Activated CD4-positive, alpha-beta T cell treated with anti-CD3 and anti-CD28 coated beads for 1 hour (primary cell): ENCODE results near the gene RPS6KA1.
"Not testable (repeated sequence)": the region's sequence is repeated elsewhere in the genome, so short reads cannot be mapped to it uniquely, and the experiment has no call there.

Experiments used
- DNase-seq: peaks from one replicate; pipeline ENCODE4 v3.0.0-alpha.2; 2020

RPS6KA1 gene

DNA sequence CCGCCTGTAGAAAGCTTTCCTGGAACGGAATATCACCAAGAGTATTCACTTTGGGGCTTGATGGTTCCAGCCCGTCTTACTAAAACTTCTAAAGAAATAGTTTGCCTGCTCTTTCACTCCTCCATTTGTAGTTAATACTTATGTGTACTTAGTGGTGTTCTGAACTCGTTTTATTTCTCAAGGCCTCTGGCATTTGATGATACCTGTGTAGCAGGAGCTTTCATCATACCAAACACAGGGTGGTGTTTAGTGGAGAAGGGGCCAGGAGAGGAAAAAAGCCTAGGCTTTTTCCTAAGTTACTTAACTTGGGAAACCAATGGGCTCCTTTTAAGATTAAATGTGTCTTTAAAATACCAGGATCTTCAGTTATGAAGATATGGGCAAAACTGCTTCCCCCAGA, 74.3 kb downstream of the RPS6KA1 start:
- no peak for DNase-seq

DNA sequence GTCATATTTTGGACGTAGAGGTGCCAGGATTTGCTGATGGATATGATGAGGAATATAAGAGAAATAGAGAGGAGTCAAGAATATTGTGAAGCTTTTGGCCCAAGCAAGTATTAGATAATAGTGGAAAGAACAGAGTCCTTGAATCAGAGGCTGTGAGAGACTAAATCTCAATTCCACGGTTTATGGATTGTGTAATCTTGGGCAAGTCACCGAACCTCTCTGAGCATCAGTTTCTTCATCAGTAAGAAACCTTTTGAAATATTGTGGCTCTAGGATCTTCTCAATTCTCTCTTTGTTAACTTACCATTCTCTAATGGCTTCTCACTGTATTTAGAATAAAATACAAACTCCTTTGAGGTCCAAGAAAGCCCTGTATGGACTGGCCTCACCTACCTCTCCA, 77.6 kb downstream of the RPS6KA1 start:
- no peak for DNase-seq

DNA sequence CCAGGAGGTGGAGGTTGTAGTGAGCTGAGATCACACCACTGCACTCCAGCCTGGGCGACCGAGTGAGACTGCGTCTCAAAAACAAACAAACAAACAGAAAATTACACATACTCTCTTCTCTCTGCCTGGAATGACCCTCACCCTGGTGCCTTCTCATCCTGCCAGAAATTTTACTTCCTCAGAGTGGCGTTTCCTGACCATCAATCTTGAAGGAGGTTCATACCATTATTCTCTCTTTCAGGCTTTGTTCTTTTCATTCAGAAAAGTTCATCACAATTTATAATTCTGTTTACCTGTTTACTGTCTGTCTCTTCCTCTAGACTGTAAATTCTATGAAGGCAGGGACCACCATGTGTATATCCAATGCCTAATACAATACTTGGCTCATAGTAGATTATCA, 79.3 kb downstream of the RPS6KA1 start:
- DNase-seq = no peak

DNA sequence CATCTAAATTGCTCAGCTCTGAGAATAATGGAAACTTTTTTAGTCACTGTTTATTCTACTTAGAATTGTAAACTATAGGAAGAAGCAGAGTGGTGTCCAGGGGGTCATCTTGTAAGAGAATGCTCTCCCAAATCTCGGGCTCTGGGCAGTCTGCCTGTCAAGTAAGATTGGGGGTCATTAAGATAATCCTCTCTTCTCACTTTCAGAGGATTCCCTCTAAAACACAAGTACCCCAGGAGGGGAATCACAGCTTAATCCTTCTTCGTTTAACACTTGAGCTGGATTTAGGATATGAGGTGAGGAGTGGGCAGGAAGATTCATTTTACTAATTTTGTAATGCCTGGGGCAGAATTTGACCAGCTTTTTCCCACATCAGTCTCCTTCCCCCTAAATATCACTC, 81.2 kb downstream of the RPS6KA1 start:
- DNase-seq = no peak

DNA sequence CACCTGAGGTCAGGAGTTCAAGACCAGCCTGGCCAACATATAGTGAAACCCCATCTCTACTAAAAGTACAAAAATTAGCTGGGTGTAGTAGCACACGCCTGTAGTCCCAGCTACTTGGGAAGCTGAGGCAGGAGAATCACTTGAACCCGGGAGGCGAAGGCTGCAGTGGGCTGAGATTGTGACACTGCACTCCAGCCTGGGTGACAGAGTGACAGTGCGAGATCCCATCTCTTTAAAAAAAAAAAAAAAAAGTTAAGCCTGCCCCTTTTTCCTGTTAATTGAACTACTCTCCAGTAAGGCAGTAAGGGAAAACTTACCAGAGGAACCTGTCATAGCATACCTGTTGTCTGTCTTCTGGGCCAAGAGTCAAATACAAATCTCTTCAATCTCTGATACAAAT, 83.1 kb downstream of the RPS6KA1 start:
- not testable (repeated sequence) for DNase-seq

DNA sequence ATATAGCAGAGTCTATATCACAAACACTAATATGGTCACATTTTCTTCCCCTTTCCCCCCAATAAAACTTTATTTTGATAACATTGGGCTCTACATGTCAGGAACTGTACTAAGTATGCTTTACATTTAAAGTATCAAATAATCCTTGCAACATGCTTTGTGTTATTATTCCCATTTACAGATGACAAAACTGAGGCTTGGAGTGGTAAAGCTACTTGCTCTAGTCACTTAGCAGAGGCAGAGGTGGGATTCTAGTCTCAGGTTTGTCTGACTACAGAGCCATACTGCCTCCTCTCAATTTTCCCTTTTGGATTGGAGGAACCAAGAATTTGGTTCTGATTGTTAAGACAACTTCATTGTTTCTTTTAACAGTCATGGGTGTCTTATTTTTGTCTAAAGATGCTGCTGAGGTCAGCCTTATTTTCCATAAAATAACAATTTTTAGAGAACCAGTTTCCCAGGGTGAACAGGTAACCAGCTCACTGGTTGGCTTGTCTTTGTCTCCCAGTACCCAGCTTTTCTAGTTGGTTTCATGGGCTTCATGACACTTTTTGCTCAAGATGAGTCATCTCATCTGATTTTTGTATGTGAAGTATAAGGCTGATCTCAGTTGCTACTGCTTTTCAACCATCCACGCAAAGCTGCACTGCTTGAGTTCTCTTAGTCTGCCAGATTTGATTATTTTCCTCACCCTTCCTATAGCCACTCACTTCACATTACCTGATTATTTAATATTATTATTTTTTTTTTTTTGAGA, 85.3 kb downstream of the RPS6KA1 start:
- DNase-seq = no peak

DNA sequence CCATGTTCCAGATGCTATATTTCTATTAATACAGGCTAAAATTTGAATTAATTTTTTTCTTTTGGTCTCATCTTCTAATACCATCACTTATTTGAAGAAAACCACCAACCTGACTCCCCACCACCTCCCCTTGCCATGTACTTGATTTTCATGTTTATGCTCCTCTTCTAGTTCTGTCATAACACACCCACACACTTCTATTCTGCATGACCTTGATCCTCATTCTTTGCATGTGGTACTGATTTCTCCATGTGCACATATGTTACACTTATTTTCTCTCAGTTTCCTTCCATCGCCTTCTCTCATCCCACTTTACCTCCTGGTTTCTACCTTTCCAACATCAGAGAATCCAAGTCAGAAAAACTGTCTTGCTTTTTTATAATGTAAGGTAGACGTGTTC, 87.3 kb downstream of the RPS6KA1 start:
- DNase-seq = no peak

DNA sequence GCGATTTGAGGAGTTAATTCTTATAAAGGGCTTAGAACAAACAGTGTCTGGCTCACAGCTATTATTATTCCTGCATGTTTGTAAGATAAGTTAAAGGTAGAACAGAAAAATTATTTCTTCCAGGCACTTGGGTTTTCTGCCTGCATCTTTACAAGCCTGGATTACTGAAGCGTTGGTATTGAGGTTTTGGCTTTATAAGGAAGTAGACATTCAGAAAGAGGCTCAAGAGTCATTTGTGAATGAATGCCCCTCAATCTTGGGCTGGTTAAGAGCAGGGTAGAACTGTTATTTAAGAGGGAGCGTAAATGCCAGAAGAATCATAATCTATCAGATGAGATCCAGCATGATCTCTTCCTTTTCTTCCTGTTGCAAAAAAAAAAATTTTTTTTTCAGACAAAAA, 89.0 kb downstream of the RPS6KA1 start:
- DNase-seq = no peak
